Stimulated activated CD8-positive, alpha-beta memory T cell treated with anti-CD3 and anti-CD28 coated beads, Interleukin-4, amount 100 ng/mL, for 4 hours (primary cell): Measurements from ENCODE around the gene NCAPD3.
A peak's percentile ranks its signal among the peaks of the same experiment; 100 is the strongest.
"Not testable (repeated sequence)": the region's sequence is repeated elsewhere in the genome, so short reads cannot be mapped to it uniquely, and the experiment has no call there.

ENCODE experiments used
- DNase-seq, 2 donors: peaks; one replicate each; pipeline ENCODE4 v3.0.0-alpha.2; 2020; ENCODE audit warnings: low read depth in 2 of 2, low spot score in 1 of 2

Gene NCAPD3, protein sequence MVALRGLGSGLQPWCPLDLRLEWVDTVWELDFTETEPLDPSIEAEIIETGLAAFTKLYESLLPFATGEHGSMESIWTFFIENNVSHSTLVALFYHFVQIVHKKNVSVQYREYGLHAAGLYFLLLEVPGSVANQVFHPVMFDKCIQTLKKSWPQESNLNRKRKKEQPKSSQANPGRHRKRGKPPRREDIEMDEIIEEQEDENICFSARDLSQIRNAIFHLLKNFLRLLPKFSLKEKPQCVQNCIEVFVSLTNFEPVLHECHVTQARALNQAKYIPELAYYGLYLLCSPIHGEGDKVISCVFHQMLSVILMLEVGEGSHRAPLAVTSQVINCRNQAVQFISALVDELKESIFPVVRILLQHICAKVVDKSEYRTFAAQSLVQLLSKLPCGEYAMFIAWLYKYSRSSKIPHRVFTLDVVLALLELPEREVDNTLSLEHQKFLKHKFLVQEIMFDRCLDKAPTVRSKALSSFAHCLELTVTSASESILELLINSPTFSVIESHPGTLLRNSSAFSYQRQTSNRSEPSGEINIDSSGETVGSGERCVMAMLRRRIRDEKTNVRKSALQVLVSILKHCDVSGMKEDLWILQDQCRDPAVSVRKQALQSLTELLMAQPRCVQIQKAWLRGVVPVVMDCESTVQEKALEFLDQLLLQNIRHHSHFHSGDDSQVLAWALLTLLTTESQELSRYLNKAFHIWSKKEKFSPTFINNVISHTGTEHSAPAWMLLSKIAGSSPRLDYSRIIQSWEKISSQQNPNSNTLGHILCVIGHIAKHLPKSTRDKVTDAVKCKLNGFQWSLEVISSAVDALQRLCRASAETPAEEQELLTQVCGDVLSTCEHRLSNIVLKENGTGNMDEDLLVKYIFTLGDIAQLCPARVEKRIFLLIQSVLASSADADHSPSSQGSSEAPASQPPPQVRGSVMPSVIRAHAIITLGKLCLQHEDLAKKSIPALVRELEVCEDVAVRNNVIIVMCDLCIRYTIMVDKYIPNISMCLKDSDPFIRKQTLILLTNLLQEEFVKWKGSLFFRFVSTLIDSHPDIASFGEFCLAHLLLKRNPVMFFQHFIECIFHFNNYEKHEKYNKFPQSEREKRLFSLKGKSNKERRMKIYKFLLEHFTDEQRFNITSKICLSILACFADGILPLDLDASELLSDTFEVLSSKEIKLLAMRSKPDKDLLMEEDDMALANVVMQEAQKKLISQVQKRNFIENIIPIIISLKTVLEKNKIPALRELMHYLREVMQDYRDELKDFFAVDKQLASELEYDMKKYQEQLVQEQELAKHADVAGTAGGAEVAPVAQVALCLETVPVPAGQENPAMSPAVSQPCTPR (N-terminal part only)

GRCh38 chr11:134223836-134224709 lies at the start of gene NCAPD3, which contains the start of gene VPS26B:
Gene NCAPD3 (minus strand): TSS chr11:134223967. CDS start chr11:134223926, 41 bp downstream.
Gene VPS26B (plus strand): TSS chr11:134224671. CDS start chr11:134225123, 452 bp downstream.
- DNase-seq, result peak; percentile 92 to 93

GRCh38 chr11:134273317-134273712 lies 49.5 kb upstream of the NCAPD3 start:
- DNase-seq, result no peak

DNA sequence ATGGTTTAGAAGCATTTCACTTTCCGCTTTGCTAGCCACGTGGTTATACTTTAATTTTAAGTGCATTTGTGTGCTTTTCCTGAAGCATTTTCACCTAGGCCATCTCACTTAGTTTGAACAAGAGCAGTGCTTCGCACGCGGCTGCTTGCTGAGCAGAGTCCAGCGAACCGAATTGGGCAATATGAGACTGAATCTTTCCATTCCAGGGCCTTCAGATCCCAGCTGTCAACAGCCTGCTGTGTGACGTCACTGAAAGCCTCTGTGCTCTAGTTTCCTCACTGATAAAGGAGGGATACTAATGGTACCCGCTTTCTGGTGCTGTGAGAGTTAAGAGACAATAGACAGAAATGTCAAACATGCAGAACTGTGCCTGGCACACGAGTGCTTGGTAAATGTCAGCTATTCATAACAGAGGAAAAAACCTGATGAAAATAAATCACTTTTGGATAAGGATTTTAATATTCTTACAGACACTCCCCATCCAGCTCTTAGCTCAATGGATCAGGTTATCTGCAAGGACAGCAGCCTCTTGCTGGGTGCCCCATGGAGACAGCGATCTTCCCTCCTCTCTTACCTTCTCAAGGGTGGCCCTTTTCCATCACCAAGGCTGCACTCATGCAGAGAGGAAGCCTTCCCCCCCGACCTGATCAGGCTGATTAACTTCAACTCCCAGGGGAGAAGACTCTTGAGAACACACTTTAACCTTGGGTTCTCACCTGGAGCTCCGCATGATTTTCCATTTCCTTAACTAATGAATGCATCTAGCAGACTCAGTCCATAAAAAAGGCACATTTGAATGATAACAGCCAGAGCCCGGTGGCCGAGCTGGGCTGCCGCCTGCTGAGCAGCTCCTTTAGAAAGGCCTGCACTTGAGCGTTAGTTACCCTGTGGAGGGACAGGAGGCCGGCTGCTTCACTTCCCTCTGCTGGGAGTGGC lies 48.9 kb upstream of the NCAPD3 start:
- no peak for DNase-seq

GRCh38 chr11:134271978-134272377 lies 48.2 kb upstream of the NCAPD3 start:
- DNase-seq, result no peak

GRCh38 chr11:134270250-134270714 lies 46.5 kb upstream of the NCAPD3 start:
- no peak for DNase-seq

DNA sequence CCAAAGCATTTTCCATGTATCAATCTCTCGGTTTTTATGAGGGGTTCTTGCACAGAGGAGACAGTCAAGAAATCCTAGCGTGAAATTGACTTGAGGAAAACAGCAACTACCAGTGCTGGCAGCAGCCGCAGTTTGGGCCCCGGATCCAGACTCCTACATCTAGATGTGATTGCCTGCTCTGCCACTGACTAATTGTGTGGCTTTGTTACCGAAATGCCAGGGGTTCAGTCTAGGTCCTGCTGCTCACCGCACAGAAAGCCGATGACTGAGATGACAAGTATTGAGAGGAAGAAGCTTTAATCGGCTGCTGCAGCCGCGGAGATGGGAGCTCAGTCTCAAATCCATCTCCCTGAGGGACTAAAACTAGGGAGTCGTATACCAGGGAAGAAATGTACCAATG lies 44.2 kb upstream of the NCAPD3 start:
- no peak for DNase-seq

DNA sequence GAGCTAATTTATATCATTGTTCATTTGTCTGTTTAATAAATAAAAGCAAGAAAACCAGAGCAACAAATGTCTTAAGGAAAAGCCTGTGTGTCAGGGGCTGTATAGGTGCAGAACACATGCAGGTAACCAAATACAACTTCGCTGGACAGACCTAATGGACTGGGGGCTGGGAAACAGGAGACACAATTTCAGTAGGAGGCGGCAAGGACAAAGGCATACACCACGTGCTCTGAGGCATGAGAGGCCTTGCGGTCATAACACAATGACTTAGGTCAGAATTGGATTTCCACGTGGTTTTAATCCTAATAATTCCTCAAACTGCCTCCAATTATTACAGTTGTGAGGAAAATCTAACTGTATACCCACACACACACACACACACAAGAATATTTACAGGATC lies 43.7 kb upstream of the NCAPD3 start:
- no peak for DNase-seq

DNA sequence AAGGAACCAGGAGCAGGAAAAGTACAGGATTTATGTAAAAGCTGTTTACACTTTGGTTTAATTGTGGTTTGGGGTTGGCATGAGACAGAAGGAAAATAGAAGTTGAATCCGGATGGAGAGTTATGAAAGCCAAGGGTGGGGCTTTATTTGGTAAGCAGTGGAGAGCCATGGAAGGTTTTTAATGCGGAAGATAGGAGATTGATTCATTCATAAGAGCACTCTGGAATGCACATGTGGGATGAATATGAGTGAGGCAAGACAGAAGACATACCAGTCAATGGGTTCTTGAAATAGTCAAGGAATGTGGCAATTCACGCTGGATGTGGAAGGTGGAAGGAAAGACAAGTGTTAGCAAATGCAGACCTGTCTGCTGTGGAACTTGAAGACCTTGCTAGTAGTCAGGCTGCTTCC lies 43.1 kb upstream of the NCAPD3 start:
- DNase-seq, result no peak

DNA sequence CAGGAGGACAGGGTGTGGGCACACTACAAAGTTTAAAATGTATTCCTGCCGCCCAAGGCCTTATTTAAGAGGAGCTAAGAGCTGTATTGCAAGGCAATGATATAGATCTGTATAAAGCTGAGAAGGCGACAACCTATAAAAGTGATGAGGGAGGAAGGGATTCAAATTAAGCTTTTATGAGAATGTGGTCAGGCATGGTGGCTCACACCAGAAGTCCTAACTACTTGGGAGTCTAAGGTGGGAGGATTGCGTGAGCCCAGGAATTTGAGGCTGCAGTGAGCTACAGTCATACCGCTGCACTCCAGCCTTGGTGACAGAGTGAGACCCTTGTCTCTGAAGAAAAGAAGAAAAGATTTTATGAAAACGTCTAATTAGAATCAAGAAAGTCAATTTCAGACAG lies 42.7 kb upstream of the NCAPD3 start:
- no peak for DNase-seq

- no peak for DNase-seq
These were observed 41.4 kb upstream of the NCAPD3 start for GRCh38 chr11:134264966-134265764.

DNA sequence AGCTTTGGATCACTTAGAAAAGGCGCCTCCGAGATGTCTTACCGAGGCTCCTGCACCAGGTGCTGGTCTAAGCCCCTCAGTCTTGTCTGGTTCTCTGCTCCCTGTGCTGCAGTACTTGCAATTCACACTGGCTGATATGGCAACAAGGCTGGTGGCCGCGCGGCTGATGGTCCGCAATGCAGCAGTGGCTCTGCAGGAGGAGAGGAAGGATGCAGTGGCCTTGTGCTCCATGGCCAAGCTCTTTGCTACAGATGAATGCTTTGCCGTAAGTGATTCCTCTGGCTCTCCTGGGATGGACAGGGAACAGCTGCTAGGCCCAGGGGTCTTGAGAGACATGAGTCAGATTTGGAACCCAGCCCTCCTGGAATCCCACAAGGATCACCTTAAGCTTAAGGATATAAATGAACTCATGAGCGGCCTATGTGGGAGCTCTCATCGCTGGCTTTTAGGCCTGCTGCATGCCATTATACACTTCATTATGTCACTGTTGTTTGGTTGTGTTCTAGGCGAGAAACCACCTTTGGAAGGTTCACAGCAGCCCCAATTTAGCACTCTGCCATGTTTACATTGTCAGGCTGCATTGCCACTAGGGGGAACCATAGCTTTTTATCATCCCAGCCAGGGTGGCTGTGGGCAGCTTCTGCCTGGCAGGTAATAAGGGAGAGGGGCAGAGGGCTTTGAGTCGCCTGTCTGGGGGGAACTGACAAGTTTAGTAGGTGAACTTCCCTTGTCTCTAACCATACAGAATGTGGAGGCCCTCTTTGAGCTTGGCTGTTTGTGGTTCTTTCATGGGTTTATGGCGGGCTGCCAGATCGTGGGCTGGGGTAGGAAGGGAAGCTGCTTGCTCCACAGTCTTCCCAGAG lies 38.1 kb upstream of the NCAPD3 start:
- no peak for DNase-seq

- no peak for DNase-seq
These were observed 37.2 kb upstream of the NCAPD3 start for GRCh38 chr11:134260983-134261382.

DNA sequence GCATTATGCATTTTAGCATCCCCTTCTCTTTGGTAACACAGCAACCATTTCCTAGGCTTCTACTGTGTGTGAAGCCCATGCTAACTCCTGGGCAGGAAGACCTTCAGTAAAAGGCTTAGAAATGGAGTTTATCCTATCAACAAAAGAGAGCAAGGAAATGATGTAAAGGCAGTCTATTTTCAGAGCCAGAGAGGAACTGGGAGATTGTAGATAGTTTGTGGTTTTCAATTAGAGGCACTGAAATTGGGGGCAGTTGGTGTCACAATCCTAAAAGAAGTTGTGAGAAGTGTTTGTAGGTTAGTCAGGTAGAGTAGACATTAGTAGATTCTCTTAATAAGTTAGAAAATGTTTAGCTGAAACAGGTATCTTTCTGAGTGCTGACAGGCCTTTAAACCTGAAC lies 36.7 kb upstream of the NCAPD3 start:
- DNase-seq, result no peak

GRCh38 chr11:134258577-134258976 lies 34.8 kb upstream of the NCAPD3 start:
- no peak for DNase-seq

DNA sequence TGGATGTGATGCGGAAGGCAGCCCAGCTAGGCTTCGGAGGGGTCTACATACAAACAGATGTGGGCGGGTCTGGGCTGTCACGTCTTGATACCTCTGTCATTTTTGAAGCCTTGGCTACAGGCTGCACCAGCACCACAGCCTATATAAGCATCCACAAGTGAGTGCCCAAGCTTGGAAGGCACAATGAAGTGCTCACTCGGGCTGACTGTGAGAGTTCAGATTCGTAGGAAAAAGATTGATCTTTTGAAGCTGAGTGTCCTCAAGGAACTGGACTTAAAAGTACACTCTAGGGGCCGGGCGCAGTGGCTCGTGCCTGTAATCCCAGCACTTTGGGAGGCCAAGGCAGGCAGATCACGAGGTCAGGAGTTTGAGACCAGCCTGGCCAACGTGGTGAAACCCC lies 33.3 kb upstream of the NCAPD3 start:
- no peak for DNase-seq

DNA sequence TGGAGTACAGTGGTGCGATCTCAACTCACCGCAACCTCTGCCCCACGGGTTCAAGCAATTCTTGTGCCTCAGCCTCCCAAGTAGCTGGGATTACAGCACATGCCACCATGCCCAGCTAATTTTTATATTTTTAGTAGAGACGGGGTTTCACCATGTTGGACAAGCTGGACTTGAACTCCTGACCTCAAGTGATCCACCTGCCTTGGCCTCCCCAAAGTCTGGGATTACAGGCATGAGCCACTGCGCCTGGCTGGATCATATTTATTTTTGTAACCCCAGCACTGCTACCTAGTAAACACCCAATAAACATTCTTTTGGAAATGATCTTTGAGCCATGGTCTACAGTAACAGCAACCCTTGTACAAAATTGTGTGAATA lies 31.4 kb upstream of the NCAPD3 start:
- not testable (repeated sequence) for DNase-seq
